Measurements from ENCODE around the gene OR4E2.
A peak's percentile ranks its signal among the peaks of the same experiment; 100 is the strongest.
"Not testable (repeated sequence)": the region's sequence is repeated elsewhere in the genome, so short reads cannot be mapped to it uniquely, and the experiment has no call there.

Gene OR4E2

GRCh38 chr14:21653331-21653885 is at the start of gene OR4E2:
Gene OR4E2 (plus strand): TSS chr14:21653835. CDS start chr14:21665083, 11,248 bp downstream.
- no peak for DNase-seq (ENCODE audit: low spot score)

GRCh38 chr14:21612324-21612723 is 41.3 kb upstream of the OR4E2 start:
- DNase-seq (ENCODE audit: low spot score), result no peak

GRCh38 chr14:21614240-21614639 is 39.4 kb upstream of the OR4E2 start:
- DNase-seq (ENCODE audit: low spot score), result no peak

- no peak for DNase-seq (ENCODE audit: low spot score)
These were observed 36.0 kb upstream of the OR4E2 start for GRCh38 chr14:21617614-21618013.

GRCh38 chr14:21626491-21627230 is 27.0 kb upstream of the OR4E2 start:
- DNase-seq (ENCODE audit: low spot score), result no peak

GRCh38 chr14:21630503-21630902 is 23.1 kb upstream of the OR4E2 start:
- DNase-seq (ENCODE audit: low spot score), result not testable (repeated sequence)

- DNase-seq (ENCODE audit: low spot score), result no peak
These were observed 22.6 kb upstream of the OR4E2 start for GRCh38 chr14:21631084-21631483.

GRCh38 chr14:21634840-21635239 is 18.8 kb upstream of the OR4E2 start, which contains the start of gene OR10G2:
Gene OR10G2 (minus strand): TSS chr14:21634940. CDS start chr14:21634842, 98 bp downstream.
- DNase-seq (ENCODE audit: low spot score), result no peak

- DNase-seq (ENCODE audit: low spot score), result no peak
These were observed 11.0 kb upstream of the OR4E2 start for GRCh38 chr14:21642683-21643082.

- no peak for DNase-seq (ENCODE audit: low spot score)
These were observed 10.2 kb upstream of the OR4E2 start for GRCh38 chr14:21643407-21643806.

GRCh38 chr14:21647380-21647779 is 6.3 kb upstream of the OR4E2 start:
- no peak for DNase-seq (ENCODE audit: low spot score)

GRCh38 chr14:21652209-21652808 is 1.3 kb upstream of the OR4E2 start:
- DNase-seq (ENCODE audit: low spot score), result no peak

- DNase-seq (ENCODE audit: low spot score), result no peak
These were observed 580 bp downstream of the OR4E2 start for GRCh38 chr14:21654215-21654614.

- no peak for DNase-seq (ENCODE audit: low spot score)
These were observed 3.3 kb downstream of the OR4E2 start for GRCh38 chr14:21656980-21657379.

GRCh38 chr14:21668377-21668776 is 14.7 kb downstream of the OR4E2 start:
- DNase-seq (ENCODE audit: low spot score), result peak; percentile 14

- no peak for DNase-seq (ENCODE audit: low spot score)
These were observed 15.6 kb downstream of the OR4E2 start for GRCh38 chr14:21669284-21669683.

- DNase-seq (ENCODE audit: low spot score), result no peak
These were observed 17.7 kb downstream of the OR4E2 start for GRCh38 chr14:21671371-21671770.

- no peak for DNase-seq (ENCODE audit: low spot score)
These were observed 18.5 kb downstream of the OR4E2 start for GRCh38 chr14:21672116-21672515.

GRCh38 chr14:21673718-21674117 is 20.1 kb downstream of the OR4E2 start, which contains the start of gene OR4E1:
Gene OR4E1 (minus strand): TSS chr14:21673818. CDS start chr14:21670935, 2,883 bp downstream.
- DNase-seq (ENCODE audit: low spot score), result no peak

GRCh38 chr14:21675566-21675965 is 21.9 kb downstream of the OR4E2 start:
- DNase-seq (ENCODE audit: low spot score), result no peak

- peak; percentile 3 for DNase-seq (ENCODE audit: low spot score)
These were observed 26.4 kb downstream of the OR4E2 start for GRCh38 chr14:21680072-21680471.

- DNase-seq (ENCODE audit: low spot score), result no peak
These were observed 32.8 kb downstream of the OR4E2 start for GRCh38 chr14:21686468-21686867.

- no peak for DNase-seq (ENCODE audit: low spot score)
These were observed 40.8 kb downstream of the OR4E2 start for GRCh38 chr14:21694425-21694824.
